Mucosa of descending colon (tissue), 3 donors: Measurements from ENCODE around the gene RANBP9. TPM values are rescaled to one million over a fixed set of nuclear protein-coding genes. Genes with fewer than 3 reads are reported as not detected.

Experiments
- ATAC-seq: fragments of 200-7000 bp; cut with Tn5 transposase; one replicate; pipeline ENCODE4 v1.9.1; 2020; ENCODE audit warnings: mild to moderate bottlenecking, moderate library complexity
- DNase-seq, 3 donors: peaks; one replicate each; pipeline ENCODE4 v3.0.0-alpha.2; 2020
- H3K36me3 ChIP-seq: fragments of 200-600 bp; one replicate; pipeline ENCODE4 v1.8.0; 2021; ENCODE audit warnings: low read depth, mild to moderate bottlenecking
- H3K4me1 ChIP-seq: fragments of 200-600 bp; one replicate; pipeline ENCODE4 v1.8.0; 2021; ENCODE audit warnings: low read depth, mild to moderate bottlenecking
- H3K4me3 ChIP-seq: fragments of 200-600 bp; one replicate; pipeline ENCODE4 v1.8.0; 2021; ENCODE audit warnings: mild to moderate bottlenecking
- H3K9me3 ChIP-seq: fragments of 200-600 bp; one replicate; pipeline ENCODE4 v1.8.0; 2021; ENCODE audit warnings: mild to moderate bottlenecking
- intact Hi-C, 2 donors: fragments of 100-400 bp; cut with DNase I in 1 of 2; cut with micrococcal nuclease in 1 of 2; formaldehyde crosslinking; loops; one replicate each; pipeline versions ENCODE4 v1.11.0 to v1.11.1; 2022; cut with DNase I, micrococcal nuclease
- total RNA-seq, 3 donors: library from RNA; stranded (reverse); fragmentation: NEBNext Ultra II Directional in 2 of 3; extraction: Animal tissue kit (Norgen Biotek cat#: 25700) in 2 of 3; gene quantifications; one replicate each; pipeline versions ENCODE4 v1.2.1 to v1.2.4, GENCODE V29; 2021 to 2023
- TF ChIP-seq, protein P1 (sequence below): fragments of 200-600 bp; IDR thresholded peaks from one replicate; pipeline ENCODE4 v1.8.0; 2022; ENCODE audit warnings: antibody characterized with exemption, mild to moderate bottlenecking
- donor health status: DM: no; HTN: no; CAD: no; lungs with moderate emphysema.
- donor health status: DM: no; HTN: no; CAD: no.
- donor health status: DM: no; HTN: yes; CAD: no.

The RANBP9 gene
- total RNA-seq, 3 donors from 2014 or later, result 33.4 to 58.4 (median 38.7) TPM

DNA sequence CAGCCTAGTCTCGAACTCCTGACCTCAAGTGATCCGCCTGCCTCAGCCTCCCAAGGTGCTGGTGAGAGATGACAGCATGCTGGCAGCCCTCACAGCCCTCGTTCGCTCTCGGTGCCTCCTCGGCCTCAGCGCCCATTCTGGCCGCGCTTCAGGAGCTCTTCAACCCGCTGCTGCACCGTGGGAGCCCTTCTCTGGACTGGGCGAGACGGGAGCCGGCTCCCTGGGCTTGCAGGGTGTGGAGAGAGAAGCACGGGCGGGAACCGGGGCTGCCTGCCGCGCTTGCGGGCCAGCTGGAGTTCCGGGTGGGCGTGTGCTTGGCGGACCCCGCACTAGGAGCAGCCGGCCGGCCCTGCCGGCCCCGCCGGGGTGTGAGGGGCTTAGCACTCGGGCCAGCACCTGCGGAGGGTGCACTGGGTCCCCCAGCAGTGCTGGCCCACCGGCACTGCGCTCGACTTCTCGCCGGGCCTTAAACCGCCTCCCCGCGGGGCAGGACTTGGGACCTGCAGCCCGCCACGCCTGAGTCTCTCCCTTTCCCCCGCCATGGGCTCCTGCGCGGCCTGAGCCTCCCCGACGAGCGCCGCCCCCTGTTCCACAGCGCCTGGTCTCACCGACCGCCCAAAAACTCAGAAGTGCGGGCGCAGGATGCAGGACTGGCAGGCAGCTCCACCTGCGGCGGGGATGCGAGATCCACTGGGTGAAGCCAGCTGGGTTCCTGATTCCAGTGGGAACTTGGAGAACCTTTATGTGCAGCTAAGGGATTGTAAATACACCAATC is 31.5 kb upstream of the RANBP9 start:
- ATAC-seq (no peak), DNase-seq (peak in 1 of 3 donors; percentile 53)
- no peaks in the 10 kb centered on the region for H3K4me1 ChIP-seq
- H3K9me3 ChIP-seq, result no peaks in the 10 kb centered on the region
- no peak overlapping the region for H3K4me3 ChIP-seq
- TF ChIP-seq, protein P1, sequence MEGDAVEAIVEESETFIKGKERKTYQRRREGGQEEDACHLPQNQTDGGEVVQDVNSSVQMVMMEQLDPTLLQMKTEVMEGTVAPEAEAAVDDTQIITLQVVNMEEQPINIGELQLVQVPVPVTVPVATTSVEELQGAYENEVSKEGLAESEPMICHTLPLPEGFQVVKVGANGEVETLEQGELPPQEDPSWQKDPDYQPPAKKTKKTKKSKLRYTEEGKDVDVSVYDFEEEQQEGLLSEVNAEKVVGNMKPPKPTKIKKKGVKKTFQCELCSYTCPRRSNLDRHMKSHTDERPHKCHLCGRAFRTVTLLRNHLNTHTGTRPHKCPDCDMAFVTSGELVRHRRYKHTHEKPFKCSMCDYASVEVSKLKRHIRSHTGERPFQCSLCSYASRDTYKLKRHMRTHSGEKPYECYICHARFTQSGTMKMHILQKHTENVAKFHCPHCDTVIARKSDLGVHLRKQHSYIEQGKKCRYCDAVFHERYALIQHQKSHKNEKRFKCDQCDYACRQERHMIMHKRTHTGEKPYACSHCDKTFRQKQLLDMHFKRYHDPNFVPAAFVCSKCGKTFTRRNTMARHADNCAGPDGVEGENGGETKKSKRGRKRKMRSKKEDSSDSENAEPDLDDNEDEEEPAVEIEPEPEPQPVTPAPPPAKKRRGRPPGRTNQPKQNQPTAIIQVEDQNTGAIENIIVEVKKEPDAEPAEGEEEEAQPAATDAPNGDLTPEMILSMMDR, result no peak
- no peaks in the 10 kb centered on the region for H3K36me3 ChIP-seq
- intact Hi-C loops, result no loop called here

DNA sequence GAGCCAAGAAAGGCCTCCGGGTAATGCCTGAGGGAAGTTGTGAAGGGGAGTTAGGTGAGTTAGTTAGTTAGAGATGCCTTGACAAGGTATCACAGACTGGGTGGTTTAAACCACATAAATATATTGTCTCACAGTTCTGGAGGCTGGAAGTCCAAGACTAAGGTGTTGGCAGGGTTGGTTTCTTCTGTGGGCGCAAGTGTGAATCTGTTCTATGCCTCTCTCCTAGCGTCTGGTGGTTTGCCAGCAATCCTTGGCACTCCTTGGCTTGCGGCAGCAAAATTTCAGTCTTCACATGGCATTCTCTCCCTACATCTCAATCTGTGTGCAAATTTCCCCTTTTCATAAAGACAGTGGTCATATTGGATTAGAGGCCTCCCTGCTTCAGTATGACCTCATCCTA is 29.7 kb upstream of the RANBP9 start:
- Histone ChIP-seq H3K4me1 (no peaks in the 10 kb centered on the region), H3K4me3 (no peak overlapping the region), H3K9me3 (no peaks in the 10 kb centered on the region), H3K36me3 (no peaks in the 10 kb centered on the region)
- intact Hi-C loops, result no loop called here
- no peak for DNase-seq
- no peak for ATAC-seq
- TF ChIP-seq, protein P1, result no peak

DNA sequence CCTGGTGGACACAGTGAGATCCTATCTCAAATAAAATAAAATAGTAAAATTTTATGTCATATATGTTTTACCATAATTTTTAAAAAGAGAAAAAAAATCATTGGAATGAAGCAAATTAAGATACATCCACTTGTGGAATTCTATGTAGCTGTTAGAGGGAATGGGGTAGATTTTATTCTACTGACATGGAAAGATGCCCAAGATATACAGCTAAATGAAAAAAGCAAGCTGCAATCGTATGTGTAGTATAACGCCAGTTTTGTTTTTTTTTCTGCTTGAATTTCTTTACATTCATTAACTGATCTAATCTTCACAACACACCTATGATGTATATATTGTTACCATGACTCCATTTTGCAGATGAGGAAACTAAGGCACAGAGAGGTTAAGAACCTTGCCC is 23.4 kb upstream of the RANBP9 start:
- Histone ChIP-seq H3K4me3 (no peak overlapping the region), H3K36me3 (no peaks in the 10 kb centered on the region), H3K4me1 (no peaks in the 10 kb centered on the region), H3K9me3 (no peaks in the 10 kb centered on the region)
- no peak for ATAC-seq
- TF ChIP-seq, protein P1, result no peak
- DNase-seq, result no peak
- intact Hi-C loops, result no loop called here

DNA sequence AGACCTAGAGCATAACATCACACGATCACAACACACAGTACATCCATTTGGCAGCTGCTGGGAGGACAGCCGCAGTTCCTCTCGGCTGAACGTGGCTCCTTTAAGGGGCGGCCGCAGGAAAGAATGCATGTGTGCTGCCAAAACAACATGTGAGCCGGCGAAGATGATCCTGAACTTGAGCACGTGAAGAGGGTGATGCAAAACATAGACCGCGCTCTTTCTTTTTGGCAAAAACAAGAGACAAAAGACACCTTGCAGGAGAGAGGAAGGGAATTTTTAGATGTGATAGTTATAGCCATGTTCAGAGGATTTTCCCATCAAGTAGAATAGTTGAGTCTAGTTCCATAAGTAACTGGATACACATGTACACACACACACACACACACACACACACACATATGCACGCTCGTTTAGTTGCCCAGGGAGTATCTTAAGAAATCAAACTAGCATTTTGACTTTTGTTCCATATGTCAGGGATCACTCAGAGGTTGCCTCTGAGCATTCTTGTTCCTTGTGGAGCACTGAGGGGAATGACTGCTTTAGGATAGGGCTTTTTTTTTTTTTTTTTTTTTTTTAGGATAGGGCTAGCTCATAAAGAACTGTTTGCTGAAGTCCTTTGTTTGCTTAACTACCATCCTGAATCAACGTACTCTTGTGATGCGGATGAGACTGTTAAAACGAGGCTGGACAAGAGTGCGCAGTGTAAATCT is 21.7 kb upstream of the RANBP9 start:
- TF ChIP-seq, protein P1, result no peak
- Histone ChIP-seq H3K9me3 (no peaks in the 10 kb centered on the region), H3K4me3 (no peak overlapping the region), H3K36me3 (no peaks in the 10 kb centered on the region), H3K4me1 (no peaks in the 10 kb centered on the region)
- intact Hi-C loops, result no loop called here
- peak in 1 of 3 donors; percentile 48 for DNase-seq
- peak; percentile 51 for ATAC-seq

DNA sequence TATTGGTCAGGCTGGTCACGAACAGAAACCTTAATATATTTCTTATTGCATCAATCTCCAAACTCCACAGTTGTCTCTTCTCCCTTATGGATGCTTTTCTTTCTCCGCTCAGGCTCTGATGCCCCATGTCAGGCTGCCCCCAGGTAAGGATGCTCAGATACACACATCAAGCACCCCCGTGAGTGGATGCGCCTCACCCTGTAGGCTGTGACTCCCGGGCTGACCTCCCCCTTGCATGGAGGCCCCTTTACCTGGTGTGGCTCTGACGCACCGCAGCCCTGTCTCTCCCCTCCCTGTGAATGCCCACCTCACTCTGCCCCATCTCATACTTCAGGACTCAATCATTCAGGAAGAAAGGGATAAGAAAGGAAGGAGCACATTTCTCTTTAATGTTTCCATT is 19.1 kb upstream of the RANBP9 start:
- TF ChIP-seq, protein P1, result no peak
- no peak for ATAC-seq
- DNase-seq, result no peak
- no peaks in the 10 kb centered on the region for H3K4me1 ChIP-seq
- H3K36me3 ChIP-seq, result no peaks in the 10 kb centered on the region
- intact Hi-C loops, result no loop called here
- H3K9me3 ChIP-seq, result no peaks in the 10 kb centered on the region
- no peak overlapping the region for H3K4me3 ChIP-seq
